HCT116 (cell line): ENCODE measurements around the gene TCEA2.

Experiments used
- POLR2A ChIP-seq: IDR thresholded peaks from 2 replicates; pipeline ENCODE4 v1.7.0; 2011; ENCODE audit warnings: borderline replicate concordance; ENCODE audit not compliant: insufficient read depth, insufficient read length; ENCODE audit errors: extremely low read depth
- RAD21 ChIP-seq: IDR thresholded peaks from 2 replicates; pipeline ENCODE4 v1.6.1; 2012; ENCODE audit warnings: low read depth, mild to moderate bottlenecking

DNA sequence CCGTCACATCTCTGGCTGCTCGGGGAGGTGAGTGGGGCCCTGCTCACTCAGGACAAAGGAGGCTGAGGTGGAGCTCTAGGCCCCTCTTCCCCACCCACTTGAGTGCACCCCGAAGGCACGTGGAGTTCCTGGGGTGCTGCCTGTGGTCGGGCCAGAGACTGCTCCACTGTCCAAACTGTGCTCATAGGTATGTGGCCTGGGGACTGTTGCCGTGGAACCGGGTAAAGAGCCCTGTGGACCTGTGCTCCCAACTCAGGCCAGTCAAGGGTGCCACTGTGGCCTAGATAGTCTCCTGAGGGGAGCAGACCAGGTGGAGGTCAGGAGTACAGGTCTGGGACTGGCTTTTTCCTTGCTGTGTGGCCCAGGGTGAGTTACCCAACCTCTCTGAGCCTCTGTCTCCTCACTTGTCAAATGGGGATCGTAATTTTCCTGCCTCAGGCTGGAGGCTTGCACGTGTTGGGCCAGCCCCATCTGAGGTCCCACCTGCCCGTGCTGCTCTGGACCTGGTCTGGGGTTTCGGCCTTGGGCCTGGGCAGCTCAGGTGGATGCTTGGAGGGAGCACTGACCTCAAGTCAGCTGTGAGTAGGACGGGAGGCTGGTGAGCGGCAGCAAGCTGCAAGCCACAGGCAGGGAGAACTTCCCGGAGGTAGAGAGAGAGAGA is 56.8 kb downstream of the TCEA2 start:
- TF ChIP-seq POLR2A: no peak
- TF ChIP-seq RAD21: no peak
